HepG2 (cell line): ENCODE results near the gene ANKRD44. TPM values are rescaled to one million over a fixed set of nuclear protein-coding genes. Genes with fewer than 3 reads are reported as not detected.

Experiments used
- KLF11 ChIP-seq: IDR thresholded peaks from 2 replicates; pipeline ENCODE4 v1.6.1; 2016; ENCODE audit warnings: missing compliant biosample characterization
- MXD3 ChIP-seq: IDR thresholded peaks from 2 replicates; pipeline ENCODE4 v1.6.1; 2016; ENCODE audit warnings: mild to moderate bottlenecking, missing biosample characterization, missing genetic modification reagents
- MYNN ChIP-seq: sonication (generic); formaldehyde crosslinking; IDR thresholded peaks from 2 replicates; pipeline ENCODE4 v1.4.0; 2020; ENCODE audit warnings: mild to moderate bottlenecking, low read depth, missing genetic modification reagents
- RFX3 ChIP-seq: IDR thresholded peaks from 2 replicates; pipeline ENCODE4 v1.6.1; 2016; ENCODE audit warnings: missing biosample characterization, missing genetic modification reagents
- YY1 ChIP-seq: IDR thresholded peaks from 2 replicates; pipeline ENCODE4 v1.6.1; 2011; ENCODE audit warnings: low read length, low read depth, moderate library complexity, mild to moderate bottlenecking; ENCODE audit not compliant: insufficient read depth, insufficient replicate concordance
- ZFX ChIP-seq: sonication (generic); formaldehyde crosslinking; IDR thresholded peaks from 2 replicates; pipeline ENCODE4 v1.4.0; 2020; ENCODE audit warnings: mild to moderate bottlenecking, low read depth, missing genetic modification reagents, moderate library complexity
- ZNF292 ChIP-seq: sonication (generic); formaldehyde crosslinking; IDR thresholded peaks from 2 replicates; pipeline ENCODE4 v1.8.1; 2022; ENCODE audit warnings: mild to moderate bottlenecking, low read depth, missing genetic modification reagents, borderline replicate concordance
- ZNF383 ChIP-seq: sonication (generic); formaldehyde crosslinking; IDR thresholded peaks from 2 replicates; pipeline ENCODE4 v1.4.0; 2020; ENCODE audit warnings: missing genetic modification reagents, mild to moderate bottlenecking, borderline replicate concordance
- ZNF510 ChIP-seq: sonication (generic); formaldehyde crosslinking; IDR thresholded peaks from 2 replicates; pipeline ENCODE4 v1.4.0; 2020; ENCODE audit warnings: low read depth, mild to moderate bottlenecking, missing genetic modification reagents
- ZNF580 ChIP-seq: IDR thresholded peaks from 2 replicates; pipeline ENCODE4 v1.6.1; 2016; ENCODE audit warnings: low read depth, borderline replicate concordance
- ZNF709 ChIP-seq: sonication (generic); formaldehyde crosslinking; IDR thresholded peaks from 2 replicates; pipeline ENCODE4 v1.5.0; 2020; ENCODE audit warnings: mild to moderate bottlenecking, missing genetic modification reagents
- ZXDC ChIP-seq: sonication (generic); formaldehyde crosslinking; IDR thresholded peaks from 2 replicates; pipeline ENCODE4 v1.5.0; 2020; ENCODE audit warnings: mild to moderate bottlenecking, missing genetic modification reagents
- polyA plus RNA-seq, 8 experiments: library from polyadenylated mRNA; depleted of rRNA in 3 of 8; stranded (reverse) in 7 of 8; unstranded in 1 of 8; fragments of >200 nt; fragmentation: Illumina TruSeq in 4 of 8; extraction: Trizol in 4 of 8; gene quantifications; 2 replicates each; pipeline versions ENCODE4 v1.2.1 to v1.2.3, GENCODE V29; 2011 to 2016; ENCODE audit warnings: low read depth in 4 of 8, missing spikeins in 1 of 8, mixed read lengths in 1 of 8; ENCODE audit not compliant: insufficient read depth in 1 of 8
- total RNA-seq, 5 experiments: library from RNA; depleted of rRNA; stranded (reverse); fragments of >200 nt; fragmentation: Illumina TruSeq; extraction: Trizol; gene quantifications; 2 replicates each; pipeline ENCODE4 v1.2.3, GENCODE V29; 2016; ENCODE audit warnings: low read depth in 1 of 5
- TF ChIP-seq, protein P1 (sequence below), 2 experiments: sonication (generic) in 1 of 2; formaldehyde crosslinking in 1 of 2; IDR thresholded peaks; 2 replicates each; pipeline versions ENCODE4 v1.5.1 to v1.6.1; 2011 to 2020; ENCODE audit warnings: borderline replicate concordance in 1 of 2, low read depth in 1 of 2, low read length in 1 of 2, mild to moderate bottlenecking in 1 of 2, missing genetic modification reagents in 1 of 2, moderate library complexity in 1 of 2
- TF ChIP-seq, protein P2 (sequence below): sonication (generic); formaldehyde crosslinking; IDR thresholded peaks from one replicate; pipeline ENCODE4 v1.5.1; 2020; ENCODE audit warnings: mild to moderate bottlenecking, missing genetic modification reagents; ENCODE audit errors: not compliant biosample characterization

ANKRD44 gene
- total and polyA plus RNA-seq, 2 of the 13 experiments (the other 11 are each of a cell fraction or from before 2014, with no cell fraction given) = 0.04 to 0.11 TPM

DNA sequence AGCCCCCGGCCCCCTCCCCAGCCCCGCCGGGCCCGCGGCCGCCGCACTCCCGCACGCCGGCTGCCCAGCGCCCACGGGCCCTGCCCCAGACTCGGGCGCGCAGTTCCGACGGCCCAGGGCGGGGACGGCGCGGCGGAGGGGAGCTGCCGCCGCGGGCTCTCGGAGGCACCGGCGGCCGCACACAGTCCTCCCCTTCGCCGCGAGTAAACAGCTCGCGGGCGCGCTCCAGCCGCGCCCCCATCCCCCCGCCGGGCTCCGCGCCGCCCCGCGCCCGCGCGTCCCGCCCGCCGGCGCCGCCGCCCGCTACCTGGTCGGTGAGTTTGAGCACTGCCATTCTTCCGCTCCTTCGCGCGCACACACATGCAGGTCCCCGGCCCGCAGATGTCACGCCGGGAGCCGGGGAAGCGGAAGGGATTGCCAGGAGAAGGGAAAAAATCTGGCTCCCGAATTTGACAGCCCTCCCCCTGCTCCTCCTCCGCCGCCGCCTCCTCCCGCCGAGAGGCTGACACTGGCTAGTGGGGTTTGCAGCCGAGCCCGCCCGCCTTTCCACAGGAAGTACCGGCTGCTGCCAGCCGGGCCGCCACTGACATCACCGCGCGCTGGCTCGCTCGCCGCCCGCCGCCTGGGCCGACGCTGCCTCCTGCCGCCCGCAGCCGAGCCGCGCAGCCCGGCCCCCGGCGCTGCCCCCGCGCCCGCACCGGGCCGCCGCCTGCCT lies at the start of gene ANKRD44 (continued):
- TF ChIP-seq ZNF383 (CRISPR knock-in tag) (no peak), ZNF292 (CRISPR knock-in tag) (peak; percentile 40; the same call in 1 of the 2 replicates), ZXDC (no peak), YY1 (no peak), ZFX (CRISPR knock-in tag) (peak; percentile 27; the same call in 1 of the 2 replicates), MXD3 (no peak), KLF11 (CRISPR knock-in tag) (no peak), ZNF510 (CRISPR knock-in tag) (no peak), ZNF580 (peak; percentile 28; the same call in 1 of the 2 replicates), ZNF709 (CRISPR knock-in tag) (peak; percentile 72), RFX3 (CRISPR knock-in tag) (no peak), MYNN (CRISPR knock-in tag) (no peak)
- TF ChIP-seq, protein P1, sequence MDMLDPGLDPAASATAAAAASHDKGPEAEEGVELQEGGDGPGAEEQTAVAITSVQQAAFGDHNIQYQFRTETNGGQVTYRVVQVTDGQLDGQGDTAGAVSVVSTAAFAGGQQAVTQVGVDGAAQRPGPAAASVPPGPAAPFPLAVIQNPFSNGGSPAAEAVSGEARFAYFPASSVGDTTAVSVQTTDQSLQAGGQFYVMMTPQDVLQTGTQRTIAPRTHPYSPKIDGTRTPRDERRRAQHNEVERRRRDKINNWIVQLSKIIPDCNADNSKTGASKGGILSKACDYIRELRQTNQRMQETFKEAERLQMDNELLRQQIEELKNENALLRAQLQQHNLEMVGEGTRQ (IDR thresholded peaks at IDR 0.05; ENCODE audit: low read depth, low read length) = no peak
- TF ChIP-seq, protein P1 (CRISPR knock-in tag; IDR thresholded peaks at IDR 0.05; ENCODE audit: borderline replicate concordance) = no peak
- TF ChIP-seq, protein P2, sequence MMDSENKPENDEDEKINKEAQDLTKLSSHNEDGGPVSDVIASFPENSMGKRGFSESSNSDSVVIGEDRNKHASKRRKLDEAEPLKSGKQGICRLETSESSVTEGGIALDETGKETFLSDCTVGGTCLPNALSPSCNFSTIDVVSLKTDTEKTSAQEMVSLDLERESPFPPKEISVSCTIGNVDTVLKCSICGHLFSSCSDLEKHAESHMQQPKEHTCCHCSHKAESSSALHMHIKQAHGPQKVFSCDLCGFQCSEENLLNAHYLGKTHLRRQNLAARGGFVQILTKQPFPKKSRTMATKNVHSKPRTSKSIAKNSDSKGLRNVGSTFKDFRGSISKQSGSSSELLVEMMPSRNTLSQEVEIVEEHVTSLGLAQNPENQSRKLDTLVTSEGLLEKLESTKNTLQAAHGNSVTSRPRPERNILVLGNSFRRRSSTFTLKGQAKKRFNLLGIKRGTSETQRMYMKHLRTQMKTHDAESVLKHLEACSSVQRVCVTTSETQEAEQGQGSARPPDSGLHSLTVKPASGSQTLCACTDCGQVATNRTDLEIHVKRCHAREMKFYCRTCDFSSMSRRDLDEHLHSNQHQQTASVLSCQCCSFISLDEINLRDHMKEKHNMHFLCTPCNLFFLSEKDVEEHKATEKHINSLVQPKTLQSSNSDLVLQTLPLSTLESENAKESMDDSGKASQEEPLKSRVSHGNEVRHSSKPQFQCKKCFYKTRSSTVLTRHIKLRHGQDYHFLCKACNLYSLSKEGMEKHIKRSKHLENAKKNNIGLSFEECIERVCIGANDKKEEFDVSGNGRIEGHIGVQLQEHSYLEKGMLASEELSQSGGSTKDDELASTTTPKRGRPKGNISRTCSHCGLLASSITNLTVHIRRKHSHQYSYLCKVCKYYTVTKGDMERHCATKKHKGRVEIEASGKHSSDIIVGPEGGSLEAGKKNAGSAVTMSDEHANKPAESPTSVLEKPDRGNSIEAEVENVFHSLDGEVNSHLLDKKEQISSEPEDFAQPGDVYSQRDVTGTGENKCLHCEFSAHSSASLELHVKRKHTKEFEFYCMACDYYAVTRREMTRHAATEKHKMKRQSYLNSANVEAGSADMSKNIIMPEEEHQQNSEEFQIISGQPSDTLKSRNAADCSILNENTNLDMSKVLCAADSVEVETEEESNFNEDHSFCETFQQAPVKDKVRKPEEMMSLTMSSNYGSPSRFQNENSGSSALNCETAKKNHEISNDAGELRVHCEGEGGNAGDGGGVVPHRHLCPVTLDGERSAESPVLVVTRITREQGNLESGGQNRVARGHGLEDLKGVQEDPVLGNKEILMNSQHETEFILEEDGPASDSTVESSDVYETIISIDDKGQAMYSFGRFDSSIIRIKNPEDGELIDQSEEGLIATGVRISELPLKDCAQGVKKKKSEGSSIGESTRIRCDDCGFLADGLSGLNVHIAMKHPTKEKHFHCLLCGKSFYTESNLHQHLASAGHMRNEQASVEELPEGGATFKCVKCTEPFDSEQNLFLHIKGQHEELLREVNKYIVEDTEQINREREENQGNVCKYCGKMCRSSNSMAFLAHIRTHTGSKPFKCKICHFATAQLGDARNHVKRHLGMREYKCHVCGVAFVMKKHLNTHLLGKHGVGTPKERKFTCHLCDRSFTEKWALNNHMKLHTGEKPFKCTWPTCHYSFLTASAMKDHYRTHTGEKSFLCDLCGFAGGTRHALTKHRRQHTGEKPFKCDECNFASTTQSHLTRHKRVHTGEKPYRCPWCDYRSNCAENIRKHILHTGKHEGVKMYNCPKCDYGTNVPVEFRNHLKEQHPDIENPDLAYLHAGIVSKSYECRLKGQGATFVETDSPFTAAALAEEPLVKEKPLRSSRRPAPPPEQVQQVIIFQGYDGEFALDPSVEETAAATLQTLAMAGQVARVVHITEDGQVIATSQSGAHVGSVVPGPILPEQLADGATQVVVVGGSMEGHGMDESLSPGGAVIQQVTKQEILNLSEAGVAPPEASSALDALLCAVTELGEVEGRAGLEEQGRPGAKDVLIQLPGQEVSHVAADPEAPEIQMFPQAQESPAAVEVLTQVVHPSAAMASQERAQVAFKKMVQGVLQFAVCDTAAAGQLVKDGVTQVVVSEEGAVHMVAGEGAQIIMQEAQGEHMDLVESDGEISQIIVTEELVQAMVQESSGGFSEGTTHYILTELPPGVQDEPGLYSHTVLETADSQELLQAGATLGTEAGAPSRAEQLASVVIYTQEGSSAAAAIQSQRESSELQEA (CRISPR knock-in tag) = no peak
